Ectodermal cell (in vitro differentiated cells): Measurements from ENCODE around the gene FASTK.

ENCODE experiments used
- H3K27ac ChIP-seq: 2 replicates; pipeline ENCODE4 v1.7.0; 2013; ENCODE audit warnings: mild to moderate bottlenecking, low read depth, low read length; ENCODE audit not compliant: insufficient read depth, poor library complexity, severe bottlenecking
- H3K27me3 ChIP-seq: 2 replicates; pipeline ENCODE4 v1.7.0; 2013; ENCODE audit warnings: mild to moderate bottlenecking, low read length; ENCODE audit not compliant: insufficient read depth, control insufficient read depth, poor library complexity, severe bottlenecking
- H3K36me3 ChIP-seq: one replicate; pipeline ENCODE4 v1.7.0; 2013; ENCODE audit warnings: low read length; ENCODE audit not compliant: control insufficient read depth, insufficient read depth
- H3K4me1 ChIP-seq: one replicate; pipeline ENCODE4 v1.7.0; 2013; ENCODE audit warnings: low read length; ENCODE audit not compliant: control insufficient read depth, insufficient read depth
- H3K4me3 ChIP-seq: 2 replicates; pipeline ENCODE4 v1.7.0; 2013; ENCODE audit warnings: low read depth, low read length, control low read depth; ENCODE audit not compliant: insufficient read depth
- H3K9me3 ChIP-seq: 2 replicates; pipeline ENCODE4 v1.7.0; 2013; ENCODE audit warnings: mild to moderate bottlenecking, low read length, moderate library complexity; ENCODE audit not compliant: control insufficient read depth
- WGBS, 2 experiments: methylation state at CpG; one replicate each; pipeline ENCODE4 v1.1.7; 2013; ENCODE audit warnings: missing lambda C conversion rate in 2 of 2; 5-methylcytosine and 5-hydroxymethylcytosine counted together

FASTK gene

GRCh38 chr7:151095828-151096475 is 15.3 kb upstream of the FASTK start:
- no peaks in the 10 kb centered on the region for H3K27me3 ChIP-seq
- no peaks in the 10 kb centered on the region for H3K9me3 ChIP-seq
- no peaks in the 10 kb centered on the region for H3K36me3 ChIP-seq
- H3K4me3 ChIP-seq, result no peak overlapping the region
- H3K27ac ChIP-seq, result no peak overlapping the region
- H3K4me1 ChIP-seq, result no peaks in the 10 kb centered on the region
- WGBS, 2 experiments, result 94 to 95% methylated on average over 17 of the region's 17 CpGs

GRCh38 chr7:151095123-151095797 is 14.7 kb upstream of the FASTK start:
- Histone ChIP-seq H3K27ac (no peak overlapping the region), H3K4me3 (no peak overlapping the region), H3K9me3 (no peaks in the 10 kb centered on the region), H3K36me3 (no peaks in the 10 kb centered on the region), H3K27me3 (no peaks in the 10 kb centered on the region), H3K4me1 (no peaks in the 10 kb centered on the region)
- WGBS, 2 experiments, result 91 to 93% methylated on average over 9 to 10 of the region's 10 CpGs

GRCh38 chr7:151094675-151095074 is 14.1 kb upstream of the FASTK start:
- WGBS, 2 experiments, result 91 to 94% methylated on average over 5 of the region's 5 CpGs
- Histone ChIP-seq H3K27ac (no peak overlapping the region), H3K36me3 (no peaks in the 10 kb centered on the region)

GRCh38 chr7:151093748-151094147 is 13.1 kb upstream of the FASTK start:
- Histone ChIP-seq H3K4me3 (no peak overlapping the region), H3K27ac (no peak overlapping the region), H3K4me1 (peaks cover 13% of the 10 kb centered on the region), H3K9me3 (no peaks in the 10 kb centered on the region), H3K36me3 (no peaks in the 10 kb centered on the region), H3K27me3 (no peaks in the 10 kb centered on the region)
- 93 to 95% methylated on average over 6 of the region's 6 CpGs for WGBS, 2 experiments

More at GRCh38 chr7:151094675-151095074, 14.1 kb upstream of the FASTK start:
- Histone ChIP-seq H3K9me3 (no peaks in the 10 kb centered on the region), H3K4me1 (peaks cover 3% of the 10 kb centered on the region), H3K4me3 (no peak overlapping the region), H3K27me3 (no peaks in the 10 kb centered on the region)

GRCh38 chr7:151091988-151092387 is 11.4 kb upstream of the FASTK start:
- Histone ChIP-seq H3K36me3 (no peaks in the 10 kb centered on the region), H3K9me3 (no peaks in the 10 kb centered on the region), H3K4me3 (no peak overlapping the region), H3K27ac (no peak overlapping the region), H3K4me1 (peaks cover 25% of the 10 kb centered on the region), H3K27me3 (peaks cover 12% of the 10 kb centered on the region)
- WGBS, 2 experiments, result 95 to 96% methylated on average over 14 of the region's 14 CpGs

- Histone ChIP-seq H3K9me3 (no peaks in the 10 kb centered on the region), H3K36me3 (no peaks in the 10 kb centered on the region), H3K27me3 (peaks cover 12% of the 10 kb centered on the region), H3K4me3 (no peak overlapping the region), H3K27ac (no peak overlapping the region), H3K4me1 (peaks cover 25% of the 10 kb centered on the region)
- WGBS, 2 experiments, result 64% methylated on average over 6 of the region's 6 CpGs
Measured at GRCh38 chr7:151091431-151091830, 10.8 kb upstream of the FASTK start.

- WGBS, 2 experiments, result 92% methylated on average over 7 of the region's 7 CpGs
- Histone ChIP-seq H3K36me3 (no peaks in the 10 kb centered on the region), H3K27ac (no peak overlapping the region), H3K4me1 (peaks cover 25% of the 10 kb centered on the region), H3K27me3 (peaks cover 12% of the 10 kb centered on the region), H3K4me3 (no peak overlapping the region), H3K9me3 (no peaks in the 10 kb centered on the region)
Measured at GRCh38 chr7:151091003-151091402, 10.4 kb upstream of the FASTK start.

GRCh38 chr7:151089893-151090730 is 9.5 kb upstream of the FASTK start:
- Histone ChIP-seq H3K4me1 (peaks cover 29% of the 10 kb centered on the region), H3K4me3 (peak overlapping the region; percentile 22), H3K27ac (no peak overlapping the region), H3K9me3 (no peaks in the 10 kb centered on the region), H3K27me3 (peaks cover 12% of the 10 kb centered on the region), H3K36me3 (no peaks in the 10 kb centered on the region)
- WGBS, 2 experiments, result 82 to 85% methylated on average over 19 to 21 of the region's 22 CpGs

GRCh38 chr7:151088856-151089699 is 8.5 kb upstream of the FASTK start:
- H3K27me3 ChIP-seq, result peaks cover 17% of the 10 kb centered on the region
- 11 to 12% methylated on average over 30 of the region's 30 CpGs for WGBS, 2 experiments
- peak overlapping the region; percentile 85 for H3K4me3 ChIP-seq
- no peaks in the 10 kb centered on the region for H3K9me3 ChIP-seq
- peak overlapping the region; percentile 74 for H3K27ac ChIP-seq
- H3K36me3 ChIP-seq, result no peaks in the 10 kb centered on the region
- H3K4me1 ChIP-seq, result peaks cover 33% of the 10 kb centered on the region
